Raji (cell line): ENCODE measurements around the gene SLC35B1.

Experiments
- POLR2A ChIP-seq: IDR thresholded peaks from 2 replicates; pipeline ENCODE4 v1.6.1; 2011; ENCODE audit warnings: low read depth, low read length, control low read depth; ENCODE audit not compliant: insufficient read depth

The SLC35B1 gene

DNA sequence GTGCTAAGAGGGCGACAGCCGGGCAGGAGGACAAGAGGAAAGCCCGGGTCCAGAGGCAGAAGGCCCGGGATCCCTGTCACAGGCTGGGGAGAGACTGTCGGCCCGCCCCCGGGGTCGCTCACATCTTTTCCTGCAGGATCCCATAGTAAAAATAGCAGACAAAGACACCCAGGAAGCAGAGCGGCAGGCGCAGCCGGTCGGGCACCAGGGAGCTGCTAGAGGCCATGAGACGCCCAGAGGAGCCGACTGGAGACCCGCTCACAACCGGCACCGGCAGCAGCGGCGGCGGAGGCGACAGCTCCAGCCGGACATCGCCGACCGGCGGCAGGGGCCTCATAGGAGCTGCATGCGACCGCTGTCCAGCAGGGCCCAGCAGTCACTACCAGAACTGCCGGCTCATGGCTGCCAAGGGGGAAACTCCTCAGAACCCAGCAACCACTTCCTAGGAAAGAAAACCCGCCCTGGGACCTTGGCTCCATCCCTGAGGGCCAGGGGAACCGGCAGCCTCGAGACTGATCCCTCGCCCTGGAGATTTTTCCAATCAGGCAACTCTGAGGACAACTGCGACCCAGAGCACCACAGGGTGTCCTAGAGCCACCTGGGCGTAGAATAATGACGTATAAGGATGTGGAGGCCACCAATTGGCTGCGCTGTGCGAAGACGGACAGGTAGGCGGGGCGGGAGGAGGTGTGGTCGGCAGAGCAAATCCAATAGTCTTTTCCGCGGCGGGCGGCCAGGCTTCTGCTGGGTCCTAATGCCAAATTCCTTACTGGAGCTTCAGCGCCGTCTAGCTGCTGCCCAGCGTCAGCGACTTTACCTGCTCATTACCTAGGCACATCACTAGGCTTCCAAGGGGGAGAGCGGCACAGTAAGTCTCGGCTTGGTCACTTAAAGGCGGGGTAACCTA, at the start of gene SLC35B1:
SLC35B1 (minus strand) TSS at position 357 of the 907 bp plus-strand sequence; CDS start at position 226, 131 bp downstream.
- TF ChIP-seq POLR2A, result peak; percentile 62

GRCh38 chr17:49757151-49757777, 49.5 kb upstream of the SLC35B1 start:
- no peak for TF ChIP-seq POLR2A

DNA sequence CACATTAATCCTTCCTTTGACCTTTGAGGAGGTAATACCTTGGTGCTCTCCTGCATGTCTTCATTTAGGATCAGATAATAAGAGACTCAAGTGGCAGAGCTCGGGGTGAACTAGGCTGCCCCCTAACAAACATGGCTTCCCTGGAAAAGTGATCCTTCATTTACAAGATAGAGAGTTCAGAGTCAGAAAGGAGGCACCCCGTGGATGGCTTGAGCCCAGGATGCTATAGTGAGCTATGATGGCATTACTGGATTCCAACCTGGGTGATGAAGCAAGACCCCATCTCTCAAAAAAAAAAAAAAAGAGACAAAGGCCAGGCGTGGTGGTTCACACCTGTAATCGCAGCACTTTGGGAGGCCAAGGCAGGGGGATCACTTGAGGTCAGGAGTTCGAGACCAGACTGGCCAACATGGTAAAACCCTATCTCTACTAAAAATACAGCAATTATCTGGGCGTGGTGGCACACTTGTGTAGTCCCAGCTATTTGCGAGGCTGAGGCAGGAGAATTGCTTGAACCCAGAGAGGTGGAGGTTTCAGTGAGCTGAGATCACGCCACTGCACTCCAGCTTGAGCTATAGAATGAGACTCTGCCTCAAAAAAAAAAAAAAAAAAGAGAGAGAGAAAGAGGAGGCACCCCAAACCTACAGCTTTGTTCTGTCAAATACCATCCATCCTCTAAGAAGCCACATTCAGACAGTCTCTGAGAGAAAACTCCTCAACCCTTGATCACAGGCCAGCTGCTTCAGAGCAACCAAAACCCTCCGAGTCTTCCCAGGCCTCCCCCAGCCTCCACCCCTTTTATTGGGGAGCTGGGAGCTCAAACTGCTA, 48.8 kb upstream of the SLC35B1 start:
- no peak for TF ChIP-seq POLR2A

- no peak for TF ChIP-seq POLR2A
These were observed 48.0 kb upstream of the SLC35B1 start for GRCh38 chr17:49755663-49756283.

DNA sequence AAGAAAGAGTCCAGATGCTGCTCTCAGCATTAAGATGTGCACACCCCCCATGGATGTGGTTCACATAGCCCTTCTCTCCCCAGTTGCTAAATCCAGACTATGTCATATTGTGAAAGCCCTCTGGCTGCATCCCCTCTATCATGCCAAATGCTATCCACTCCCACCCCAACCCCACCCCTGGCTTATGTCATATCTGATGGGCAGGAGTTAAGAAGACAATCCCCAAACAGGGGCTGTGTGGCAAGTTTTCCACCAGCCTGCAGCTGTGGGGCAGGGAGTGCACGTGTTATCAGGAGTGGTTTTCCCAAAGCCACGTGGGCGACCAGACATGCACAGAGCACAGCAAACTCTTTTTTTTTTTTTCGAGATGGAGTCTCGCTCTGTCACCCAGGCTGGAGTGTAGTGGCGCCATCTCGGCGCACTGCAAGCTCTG, 46.2 kb upstream of the SLC35B1 start:
- no peak for TF ChIP-seq POLR2A

- no peak for TF ChIP-seq POLR2A
These were observed 44.7 kb upstream of the SLC35B1 start for GRCh38 chr17:49752508-49752907.

DNA sequence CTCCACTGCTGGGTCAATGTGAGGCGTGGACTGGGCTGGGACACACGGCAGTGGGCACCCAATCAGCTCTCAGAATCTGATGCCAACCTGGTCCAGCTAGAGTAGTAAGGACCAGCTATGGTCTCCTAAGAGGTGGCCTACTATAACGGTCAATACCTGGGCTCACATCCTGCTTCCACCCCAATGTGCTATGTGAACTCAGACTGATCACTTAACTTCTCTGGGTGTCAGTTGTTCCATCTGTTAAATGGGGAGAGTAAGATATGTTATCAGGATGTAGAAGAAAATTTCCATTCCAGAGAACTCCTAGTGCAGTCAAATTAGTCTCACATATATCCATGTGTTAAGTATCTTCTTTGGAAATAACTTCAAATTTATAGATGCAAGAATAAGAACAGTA, 42.0 kb upstream of the SLC35B1 start:
- TF ChIP-seq POLR2A, result no peak

DNA sequence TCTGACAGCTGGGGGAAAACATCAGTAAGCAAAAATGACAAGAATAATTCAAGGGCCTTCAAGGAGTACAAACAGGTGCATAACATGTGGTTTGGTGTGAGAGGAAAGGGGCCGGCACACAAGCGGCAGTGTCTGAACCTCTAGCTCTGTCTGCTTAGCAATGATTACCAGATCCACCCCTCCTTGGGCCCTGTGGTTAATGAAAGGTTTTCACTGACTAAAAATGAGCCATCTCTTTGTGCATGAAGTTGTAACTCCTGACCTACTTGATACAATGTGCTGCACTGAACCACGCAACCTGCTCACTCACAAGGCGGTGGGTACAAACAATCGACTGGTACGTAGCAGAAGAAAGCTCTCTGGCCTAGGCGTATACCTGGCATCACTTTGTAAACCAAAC, 41.0 kb upstream of the SLC35B1 start:
- 0 out of 2 replicates have a peak, but pooled peaks have one; percentile 19 for TF ChIP-seq POLR2A

DNA sequence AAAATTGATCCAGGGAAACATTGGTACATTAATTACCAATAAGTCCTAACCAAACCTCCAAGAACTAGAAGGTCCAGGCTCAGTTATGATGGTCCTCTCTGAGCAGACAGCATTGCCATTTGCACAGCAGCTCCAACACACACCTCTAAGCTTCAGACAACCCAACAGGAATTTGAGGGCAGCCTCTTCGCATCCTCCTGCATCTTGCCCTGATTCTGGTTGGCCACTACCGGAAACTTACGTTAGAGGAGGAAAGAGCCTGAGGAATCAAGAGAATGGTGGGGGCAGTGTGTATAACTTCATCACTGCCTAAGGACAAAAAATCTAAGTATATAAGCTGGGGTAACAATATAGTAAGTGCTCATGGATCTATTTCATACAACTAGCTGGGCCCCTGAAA, 40.5 kb upstream of the SLC35B1 start:
- no peak for TF ChIP-seq POLR2A

DNA sequence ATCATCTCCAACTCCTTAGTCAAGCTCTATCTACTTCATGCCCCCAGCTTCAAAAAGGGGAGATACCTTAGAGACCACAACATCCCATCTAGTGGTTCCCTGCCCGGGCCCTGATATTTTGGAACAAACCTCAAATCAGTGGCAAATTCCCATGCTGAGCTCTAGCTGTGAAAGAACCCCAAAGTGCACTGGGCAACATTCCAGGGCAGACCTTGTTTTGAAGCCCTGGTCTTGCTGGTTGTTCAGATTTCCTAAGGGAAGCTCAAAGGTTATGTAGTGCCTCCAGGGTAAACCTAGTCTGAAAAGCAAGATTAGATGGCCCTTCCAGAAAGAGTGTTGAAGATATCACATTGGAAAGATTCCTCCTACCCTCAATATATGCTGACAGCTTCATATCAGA, 39.9 kb upstream of the SLC35B1 start:
- no peak for TF ChIP-seq POLR2A

- TF ChIP-seq POLR2A, result peak; percentile 54
These were observed 39.2 kb upstream of the SLC35B1 start for GRCh38 chr17:49746791-49747490.

DNA sequence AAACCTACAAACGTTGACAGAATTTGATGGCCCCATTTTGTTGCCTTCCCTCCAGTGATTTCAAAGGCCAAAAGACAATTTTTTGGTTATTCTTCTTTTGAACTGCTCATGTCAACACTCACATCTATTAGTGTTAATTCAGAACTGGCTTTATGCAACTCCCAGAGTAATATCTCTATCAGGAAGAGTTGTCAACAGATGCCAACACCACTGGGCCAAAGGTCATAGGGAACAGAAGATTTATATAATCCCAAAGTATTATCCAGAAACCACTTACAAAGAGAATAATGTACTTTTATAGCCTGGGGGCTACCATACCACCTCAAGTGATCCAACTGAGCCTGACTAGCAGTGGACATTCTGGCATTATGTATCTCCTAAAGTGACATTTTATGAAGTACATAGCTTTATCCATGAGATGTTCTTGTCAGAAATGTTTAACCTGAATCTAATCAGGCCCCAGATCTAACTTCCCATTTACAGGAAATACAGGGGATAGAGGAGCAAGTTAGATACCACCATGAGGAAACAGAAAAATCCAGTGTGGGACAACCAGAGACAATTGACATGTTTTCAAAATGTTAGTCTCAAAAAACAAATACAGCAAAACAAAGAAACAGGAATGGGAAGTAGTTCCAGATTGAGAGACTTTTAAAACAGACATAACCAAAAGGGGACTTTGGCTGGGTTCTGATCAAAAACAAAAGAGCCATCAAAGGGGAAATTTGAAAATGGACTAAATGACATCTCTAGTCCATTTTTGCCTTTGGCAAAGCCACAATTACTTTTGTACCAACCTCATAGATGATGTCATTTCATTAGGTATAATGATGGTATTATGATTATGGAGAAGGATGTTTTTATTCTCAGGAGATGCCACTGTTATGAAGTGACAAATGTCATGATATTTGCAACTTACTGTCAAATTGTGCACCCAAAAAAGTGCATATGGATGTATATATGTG, 37.7 kb upstream of the SLC35B1 start:
- no peak for TF ChIP-seq POLR2A

DNA sequence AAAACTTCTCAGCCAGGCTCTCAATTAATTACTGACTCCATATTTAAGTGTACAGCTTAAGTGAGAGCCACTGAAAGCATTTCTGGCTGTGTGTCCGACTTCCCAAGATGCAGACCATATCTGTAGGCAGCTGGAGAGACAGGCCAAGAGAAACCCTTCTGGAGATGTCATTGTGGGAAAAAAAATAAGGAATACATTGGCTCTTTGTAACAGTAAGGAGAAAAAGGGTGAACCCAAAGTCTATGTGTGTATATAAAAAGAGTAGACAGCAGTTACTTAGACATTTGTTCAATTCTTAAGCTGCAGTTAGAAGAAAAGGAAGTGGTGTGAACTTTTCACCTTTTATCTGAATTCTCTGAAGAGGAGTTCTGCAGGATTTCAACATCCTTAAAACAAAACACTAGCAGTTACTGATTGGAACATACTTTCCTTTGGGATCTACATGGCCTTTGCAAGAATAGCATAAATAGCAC, 34.4 kb upstream of the SLC35B1 start:
- TF ChIP-seq POLR2A, result no peak
